K562 (cell line): ENCODE results near the gene RINT1.

Experiments used
- EZH2 ChIP-seq: IDR thresholded peaks from 2 replicates; pipeline ENCODE4 v1.6.1; 2012; ENCODE audit warnings: low read depth, mild to moderate bottlenecking, inconsistent platforms, low read length, borderline replicate concordance
- ZNF77 ChIP-seq: fragments of 250-450 bp; sonication (Bioruptor Pico); IDR thresholded peaks from 2 replicates; pipeline ENCODE4 v1.5.0; 2020

DNA sequence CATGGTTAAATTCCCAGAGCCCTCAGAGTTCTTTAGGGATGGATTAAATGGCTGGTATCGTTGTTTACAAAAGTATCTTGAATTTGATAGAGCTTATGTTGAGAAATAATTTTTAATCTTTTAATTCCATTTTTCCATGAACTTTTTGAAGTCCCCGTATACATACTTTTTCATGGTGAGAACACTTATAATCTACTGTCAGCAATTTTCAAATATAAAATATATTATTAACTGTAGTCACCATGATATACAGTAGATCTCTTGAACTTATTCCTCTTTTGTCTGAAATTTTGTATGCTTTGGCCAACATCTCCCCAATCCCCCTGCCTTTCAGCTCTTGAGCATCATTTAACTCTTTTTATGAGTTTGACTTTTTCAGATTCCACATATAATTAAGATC lies 39.9 kb downstream of the RINT1 start:
- no peak for TF ChIP-seq EZH2
- no peak for TF ChIP-seq ZNF77 (CRISPR knock-in tag)
